Gastrocnemius medialis (tissue), 4 donors: ENCODE measurements around the gene CXCR2. TPM values are rescaled to one million over a fixed set of nuclear protein-coding genes. Genes with fewer than 3 reads are reported as not detected.

Experiments
- ATAC-seq, 2 donors: fragments of 150-250 bp; one replicate each; pipeline ENCODE4 v1.9.1; 2016
- DNase-seq, 2 donors: peaks; one replicate each; pipeline ENCODE4 v3.0.0-alpha.2; 2019
- H3K27ac ChIP-seq, 4 donors: fragments of 200-600 bp; sonication (generic); 1 replicate in 1 of 4; 2 replicates in 3 of 4; pipeline ENCODE4 v1.5.1; 2016 to 2018; ENCODE audit warnings: mild to moderate bottlenecking in 2 of 4, moderate library complexity in 1 of 4
- H3K27me3 ChIP-seq, 3 donors: fragments of 200-600 bp; sonication (generic) in 2 of 3; 1 replicate in 1 of 3; 2 replicates in 2 of 3; pipeline versions ENCODE4 v1.5.1 to v1.6.0; 2016 to 2019; ENCODE audit warnings: mild to moderate bottlenecking in 1 of 3, moderate library complexity in 1 of 3
- H3K36me3 ChIP-seq, 2 donors: fragments of 200-600 bp; sonication (generic) in 1 of 2; one replicate each; pipeline ENCODE4 v1.5.1; 2017 to 2018
- H3K4me1 ChIP-seq, 2 donors: fragments of 200-600 bp; sonication (generic) in 1 of 2; one replicate each; pipeline ENCODE4 v1.5.1; 2016 to 2017; ENCODE audit warnings: mild to moderate bottlenecking in 2 of 2
- H3K4me3 ChIP-seq, 4 donors: fragments of 200-600 bp; sonication (generic) in 3 of 4; 1 replicate in 1 of 4; 2 replicates in 3 of 4; pipeline ENCODE4 v1.5.1; 2016 to 2019; ENCODE audit warnings: mild to moderate bottlenecking in 2 of 4
- H3K9me3 ChIP-seq, 3 donors: fragments of 200-600 bp; sonication (generic) in 2 of 3; 1 replicate in 1 of 3; 2 replicates in 2 of 3; pipeline ENCODE4 v1.5.1; 2016 to 2019
- CTCF ChIP-seq, 5 experiments: fragments of 450-650 bp in 3 of 5; fragments of 200-600 bp in 2 of 5; sonication (generic) in 2 of 5; IDR thresholded peaks in 4 of 5; conservative IDR thresholded peaks in 1 of 5; 1 replicate in 4 of 5; 2 replicates in 1 of 5; pipeline ENCODE4 v1.5.1; 2016 to 2019; ENCODE audit warnings: antibody characterized with exemption in 5 of 5, mild to moderate bottlenecking in 3 of 5, moderate library complexity in 3 of 5
- POLR2A ChIP-seq, 2 donors: fragments of 450-650 bp; IDR thresholded peaks; one replicate each; pipeline ENCODE4 v1.6.1; 2017; ENCODE audit warnings: antibody characterized with exemption in 2 of 2, mild to moderate bottlenecking in 2 of 2, moderate library complexity in 2 of 2
- in situ Hi-C, 4 donors: fragments of 200-750 bp; cut with MboI; loops; one replicate each; pipeline versions ENCODE4 v1.15.0 to v1.8.0; 2017; ENCODE audit warnings: low sequenced_read_pairs in 4 of 4
- intact Hi-C: fragments of 100-400 bp; cut with DNase I; formaldehyde crosslinking; loops from one replicate; pipeline ENCODE4 v1.15.1; 2023; ENCODE audit warnings: low total_unique reads
- total RNA-seq, 4 donors: library from RNA; depleted of rRNA; stranded (reverse); fragments of >200 nt; gene quantifications; one replicate each; pipeline versions ENCODE4 v1.1.0 to v1.2.3, GENCODE V29; 2016

CXCR2 gene
- total RNA-seq, 4 donors from 2014 or later = 0.07 to 0.61 (median 0.26) TPM; not detected in 1

- intact Hi-C loops = no loop called here
- H3K4me1 ChIP-seq = no peaks in the 10 kb centered on the region
- TF ChIP-seq POLR2A (IDR thresholded peaks at IDR 0.05) (no peak), CTCF (IDR thresholded peaks at IDR 0.05 in 4 of 5, conservative IDR thresholded peaks at IDR 0.05 in 1 of 5) (no peak)
- H3K4me3 ChIP-seq = no peak overlapping the region
- no peak overlapping the region for H3K27ac ChIP-seq
- ATAC-seq (no peak), DNase-seq (no peak)
- peaks cover 0 to 5% (median 0%) of the 10 kb centered on the region in 3 donors for H3K9me3 ChIP-seq
- in situ Hi-C loops = no loop called here
- no peaks in the 10 kb centered on the region for H3K36me3 ChIP-seq
- peaks cover 0 to 6% (median 0%) of the 10 kb centered on the region in 3 donors for H3K27me3 ChIP-seq
Measured at GRCh38 chr2:218081695-218082094, 44.1 kb upstream of the CXCR2 start.

GRCh38 chr2:218082586-218083351 lies 43.1 kb upstream of the CXCR2 start:
- no peak overlapping the region for H3K4me3 ChIP-seq
- in situ Hi-C loops (no loop called here), intact Hi-C loops (no loop called here)
- no peak overlapping the region for H3K27ac ChIP-seq
- no peaks in the 10 kb centered on the region for H3K36me3 ChIP-seq
- TF ChIP-seq POLR2A (IDR thresholded peaks at IDR 0.05) = no peak
- no peak for TF ChIP-seq CTCF (IDR thresholded peaks at IDR 0.05 in 4 of 5, conservative IDR thresholded peaks at IDR 0.05 in 1 of 5)
- no peaks in the 10 kb centered on the region for H3K4me1 ChIP-seq
- H3K27me3 ChIP-seq = peaks cover 0 to 6% (median 0%) of the 10 kb centered on the region in 3 donors
- ATAC-seq (no peak), DNase-seq (no peak)
- peaks cover 0 to 6% (median 0%) of the 10 kb centered on the region in 3 donors for H3K9me3 ChIP-seq

GRCh38 chr2:218083352-218083676 lies 42.5 kb upstream of the CXCR2 start:
- DNase-seq (no peak), ATAC-seq (no peak)
- intact Hi-C loops (no loop called here), in situ Hi-C loops (no loop called here)
- TF ChIP-seq CTCF (IDR thresholded peaks at IDR 0.05 in 4 of 5, conservative IDR thresholded peaks at IDR 0.05 in 1 of 5) (no peak), POLR2A (IDR thresholded peaks at IDR 0.05) (no peak)
- Histone ChIP-seq H3K36me3 (no peaks in the 10 kb centered on the region), H3K4me3 (no peak overlapping the region), H3K27me3 (peaks cover 0 to 6% (median 0%) of the 10 kb centered on the region in 3 donors), H3K4me1 (no peaks in the 10 kb centered on the region), H3K27ac (no peak overlapping the region), H3K9me3 (peaks cover 0 to 6% (median 0%) of the 10 kb centered on the region in 3 donors)

- DNase-seq = no peak
- in situ Hi-C loops = no loop called here
- no peak overlapping the region for H3K27ac ChIP-seq
- H3K27me3 ChIP-seq = peaks cover 0 to 6% (median 0%) of the 10 kb centered on the region in 3 donors
- H3K4me3 ChIP-seq = no peak overlapping the region
- TF ChIP-seq POLR2A (IDR thresholded peaks at IDR 0.05) = no peak
- no peak for TF ChIP-seq CTCF (IDR thresholded peaks at IDR 0.05 in 4 of 5, conservative IDR thresholded peaks at IDR 0.05 in 1 of 5)
- no peaks in the 10 kb centered on the region for H3K36me3 ChIP-seq
- intact Hi-C loops = no loop called here
- ATAC-seq = no peak
- peaks cover 0 to 6% (median 0%) of the 10 kb centered on the region in 3 donors for H3K9me3 ChIP-seq
- H3K4me1 ChIP-seq = no peaks in the 10 kb centered on the region
Measured at GRCh38 chr2:218086478-218086877, 39.4 kb upstream of the CXCR2 start.
